SU-DHL-6 (cell line): ENCODE data around the gene C1orf141.

Experiments used
- CTCF ChIP-seq: fragments of 200-600 bp; sonication (generic); IDR thresholded peaks from one replicate; pipeline ENCODE4 v1.5.1; 2017; ENCODE audit warnings: antibody characterized with exemption, mild to moderate bottlenecking, low read length, moderate library complexity; ENCODE audit not compliant: insufficient read depth, poor library complexity, severe bottlenecking
- EZH2phosphoT487 ChIP-seq: fragments of 200-600 bp; sonication (generic), shearing (Covaris generic); conservative IDR thresholded peaks from 2 replicates; pipeline ENCODE4 v1.6.1; 2018; ENCODE audit warnings: mild to moderate bottlenecking, antibody characterized with exemption, low read length, moderate library complexity, mixed read lengths

DNA sequence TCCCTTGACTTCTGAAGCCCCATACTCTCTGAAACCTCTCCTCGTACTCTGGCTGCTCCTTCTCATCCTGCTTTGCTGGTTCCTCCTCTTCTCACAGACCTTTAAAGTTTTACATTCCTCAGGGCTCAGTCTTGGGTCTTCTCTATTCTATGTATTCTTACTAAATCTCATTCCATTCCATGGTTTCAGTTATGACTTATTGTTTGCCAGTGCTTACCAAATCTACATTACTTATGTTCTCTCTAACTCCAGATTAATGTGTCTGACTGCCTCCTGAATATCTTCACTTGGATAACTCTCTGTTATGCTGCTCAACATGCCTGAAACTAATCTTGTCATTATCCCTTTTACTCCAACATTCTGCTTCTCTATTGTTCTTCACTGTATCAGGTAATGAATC is 75.4 kb downstream of the C1orf141 start:
- TF ChIP-seq CTCF (no peak), EZH2phosphoT487 (no peak)
